Ramos (cell line): ENCODE data around the gene SORBS1.
"Not testable (repeated sequence)": the region's sequence is repeated elsewhere in the genome, so short reads cannot be mapped to it uniquely, and the experiment has no call there.

ENCODE experiments used
- in situ Hi-C: fragments of 300-500 bp; cut with MboI; formaldehyde crosslinking; loops from one replicate; pipeline ENCODE4 v1.14.3; 2022; ENCODE audit warnings: low sequenced_read_pairs; ENCODE audit not compliant: unreplicated experiment

The SORBS1 gene

DNA sequence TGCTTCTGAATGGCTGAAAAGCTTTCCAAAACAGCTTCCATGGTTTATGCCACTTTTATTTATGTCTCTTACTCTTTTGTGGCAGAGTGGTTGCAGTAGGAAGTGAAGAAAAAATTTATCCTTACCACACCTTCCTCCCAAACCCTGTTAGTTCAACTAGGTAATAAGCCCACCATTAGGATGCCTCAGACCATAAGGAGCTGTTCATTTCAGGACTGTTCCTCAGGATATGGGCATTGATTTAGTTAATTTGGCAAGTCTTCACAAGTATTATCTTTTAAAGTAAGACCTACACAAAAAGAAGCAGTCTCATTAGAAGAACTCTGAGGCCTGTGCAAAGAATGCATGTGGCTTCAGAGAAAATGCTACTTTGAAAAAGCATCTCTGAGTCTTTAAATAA lies 187.5 kb downstream of the SORBS1 start:
- in situ Hi-C loops = no loop called here

DNA sequence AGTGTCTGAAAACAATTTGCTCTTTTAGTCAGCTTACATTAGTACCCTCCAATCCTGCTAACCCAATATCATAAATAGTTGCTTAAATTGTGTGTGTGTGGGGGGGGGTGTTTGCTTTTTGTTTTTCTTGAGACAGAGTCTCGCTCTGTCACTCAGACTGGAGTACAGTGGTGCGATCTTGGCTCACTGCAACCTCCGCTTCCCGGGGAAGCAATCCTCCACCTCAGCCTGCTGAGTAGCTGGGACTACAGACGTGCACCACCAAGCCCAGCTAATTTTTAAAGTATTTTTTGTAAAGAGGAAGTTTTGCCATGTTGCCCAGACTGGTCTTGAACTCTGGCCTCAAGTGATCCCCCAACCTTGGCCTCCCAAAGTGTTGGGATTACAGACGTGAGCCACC lies 196.8 kb downstream of the SORBS1 start:
- in situ Hi-C loops = loop anchor here (5.0 kb wide), 3 partner anchors 117 to 232 kb away; no protein-coding TSS in a partner anchor

GRCh38 chr10:95363303-95363912 lies 197.8 kb downstream of the SORBS1 start:
- in situ Hi-C loops = loop anchor here (5.0 kb wide), 3 partner anchors 116 to 231 kb away; no protein-coding TSS in a partner anchor

- in situ Hi-C loops = loop anchor here (5.0 kb wide), 3 partner anchors 113 to 228 kb away; no protein-coding TSS in a partner anchor
These were observed 201.0 kb downstream of the SORBS1 start for GRCh38 chr10:95360122-95360714.

GRCh38 chr10:95359466-95359865 lies 201.7 kb downstream of the SORBS1 start:
- in situ Hi-C loops = no loop called here

DNA sequence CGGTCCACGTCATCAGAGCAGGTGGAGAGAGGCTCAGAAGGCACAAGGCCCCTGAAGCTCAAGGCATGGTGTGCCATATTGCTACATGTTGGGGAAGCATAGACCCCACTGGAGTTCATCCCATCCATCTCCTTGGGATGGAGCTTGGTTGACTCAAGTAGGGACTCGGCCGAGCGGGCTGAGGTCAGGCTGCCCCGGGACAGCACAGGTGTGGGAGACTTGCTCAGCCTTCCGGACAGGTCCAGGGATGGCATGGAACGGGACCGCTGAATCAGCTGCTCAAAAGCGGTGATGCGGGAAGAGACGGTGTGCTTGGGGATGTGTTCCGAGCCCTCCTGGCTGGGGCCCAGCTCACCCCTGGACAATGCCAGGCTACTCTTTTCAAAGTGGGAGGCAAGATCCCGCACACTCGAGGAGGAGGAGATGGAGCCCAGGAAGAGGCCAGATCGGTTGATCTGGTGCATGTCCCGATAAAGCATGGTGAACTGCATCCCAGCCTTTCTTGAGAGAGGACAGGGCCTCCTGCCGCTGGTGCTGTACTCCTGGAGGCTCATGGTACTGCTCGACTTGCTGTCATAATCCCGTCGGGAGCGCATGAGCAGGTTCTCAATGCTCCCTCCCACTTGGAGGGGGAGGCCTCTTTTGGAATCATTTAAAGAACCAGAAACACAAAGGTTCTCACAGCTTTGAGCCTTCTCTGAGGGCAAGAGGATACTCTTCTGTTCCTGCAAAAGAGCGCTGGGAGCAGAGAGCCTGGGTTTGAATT lies 204.8 kb downstream of the SORBS1 start:
- in situ Hi-C loops = no loop called here

DNA sequence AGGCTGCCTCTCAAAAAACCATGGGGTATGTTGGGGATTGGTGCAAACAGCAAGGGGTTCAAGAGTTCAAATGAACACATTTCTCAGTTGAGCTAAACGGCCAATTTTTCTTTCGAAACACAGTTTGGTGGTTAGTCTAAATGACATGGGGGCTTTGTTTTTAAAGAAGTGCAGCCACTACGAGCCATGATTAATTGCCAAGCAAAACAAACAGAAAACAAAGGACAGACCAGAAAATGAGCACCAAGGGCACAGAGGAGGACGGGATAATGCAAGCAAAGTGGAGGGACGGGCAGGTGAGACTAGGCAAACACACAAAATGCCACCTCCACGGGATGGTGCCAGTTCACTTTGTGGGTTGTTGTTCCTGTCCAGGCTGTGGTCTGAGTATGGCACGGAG lies 205.9 kb downstream of the SORBS1 start:
- in situ Hi-C loops = no loop called here

GRCh38 chr10:95354110-95354509 lies 207.1 kb downstream of the SORBS1 start:
- in situ Hi-C loops = no loop called here

- in situ Hi-C loops = no loop called here
These were observed 208.0 kb downstream of the SORBS1 start for GRCh38 chr10:95353123-95353522.

DNA sequence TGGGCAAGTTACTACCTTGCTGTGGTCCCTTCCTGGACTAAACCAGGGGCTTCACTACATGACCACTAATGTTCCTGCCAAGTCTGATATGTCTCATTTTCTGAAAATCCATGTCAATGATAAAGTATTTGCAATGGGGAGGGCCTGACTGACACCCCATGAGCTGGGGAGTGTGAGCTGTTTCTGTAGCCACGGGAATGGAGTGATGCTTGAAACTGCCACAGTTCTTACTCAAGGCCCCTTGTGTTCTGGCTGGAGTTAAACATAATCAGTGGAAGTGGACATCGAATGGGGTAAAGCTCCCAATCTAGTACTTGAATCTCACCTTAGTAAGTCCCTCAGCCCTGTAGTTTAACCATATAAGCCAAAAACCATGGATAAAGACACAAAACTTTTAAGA lies 208.5 kb downstream of the SORBS1 start:
- in situ Hi-C loops = no loop called here

GRCh38 chr10:95350830-95351228 lies 210.3 kb downstream of the SORBS1 start:
- in situ Hi-C loops = no loop called here

GRCh38 chr10:95350219-95350829 lies 210.8 kb downstream of the SORBS1 start:
- in situ Hi-C loops = no loop called here

- in situ Hi-C loops = not testable (repeated sequence)
These were observed 213.8 kb downstream of the SORBS1 start for GRCh38 chr10:95347402-95347766.

DNA sequence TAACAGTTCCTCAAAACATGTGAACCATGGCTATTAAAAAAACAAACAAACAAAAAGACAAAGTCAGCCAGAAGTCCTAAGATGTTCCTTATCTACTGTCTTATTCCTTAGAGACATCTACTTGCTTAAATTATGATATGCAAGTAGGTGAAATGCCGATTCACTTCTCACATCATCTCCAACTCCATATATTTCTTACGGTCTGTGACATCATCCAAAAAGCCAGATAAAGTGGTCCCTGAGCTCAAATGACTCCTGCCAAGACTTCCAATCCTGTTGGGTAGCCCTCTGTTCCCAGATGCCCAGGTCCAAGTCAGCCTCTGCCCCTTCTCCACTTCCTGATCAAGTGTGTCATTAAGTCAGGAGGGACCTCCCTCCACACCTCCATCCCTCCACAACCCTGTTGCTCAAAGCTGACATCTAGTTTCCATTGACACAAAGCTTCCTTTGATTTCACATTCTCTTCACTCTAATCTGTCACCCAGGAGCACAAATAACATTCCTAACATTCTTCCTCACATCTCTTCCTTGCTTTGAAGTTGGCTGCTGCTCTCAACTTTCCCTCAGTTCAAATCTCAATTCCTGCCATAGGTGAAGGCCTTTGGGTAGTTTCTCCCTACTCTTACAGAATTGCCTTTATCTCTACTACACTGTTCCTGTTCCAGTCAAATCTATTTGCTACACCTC lies 214.3 kb downstream of the SORBS1 start:
- in situ Hi-C loops = no loop called here

DNA sequence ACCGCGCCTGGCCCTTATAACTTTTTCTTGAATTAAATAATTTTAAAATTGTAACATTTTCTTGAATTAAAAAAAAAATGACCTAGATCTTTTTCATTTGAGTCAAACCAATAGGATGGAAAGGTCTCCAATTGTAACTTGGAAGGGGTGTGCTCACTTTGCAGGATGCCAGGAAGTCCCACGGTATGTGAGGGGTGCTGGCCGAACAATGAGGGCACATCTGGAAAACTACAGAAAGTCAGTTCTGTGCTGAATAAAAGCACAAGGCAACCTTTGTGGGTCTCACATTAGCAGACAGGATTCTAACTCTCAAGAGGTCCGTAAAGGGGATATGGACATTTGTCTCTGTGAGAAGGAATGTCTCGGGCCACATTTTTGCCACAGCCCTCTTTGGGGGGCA lies 217.6 kb downstream of the SORBS1 start:
- in situ Hi-C loops = no loop called here

- in situ Hi-C loops = no loop called here
These were observed 219.4 kb downstream of the SORBS1 start for GRCh38 chr10:95341716-95342130.

- in situ Hi-C loops = no loop called here
These were observed 221.3 kb downstream of the SORBS1 start for GRCh38 chr10:95339863-95340262.

- in situ Hi-C loops = no loop called here
These were observed 223.6 kb downstream of the SORBS1 start for GRCh38 chr10:95337423-95338160.

- in situ Hi-C loops = no loop called here
These were observed 224.5 kb downstream of the SORBS1 start for GRCh38 chr10:95336702-95337101.
